ENCODE data around the gene ADAMTS13.
"Not testable (repeated sequence)": the region's sequence is repeated elsewhere in the genome, so short reads cannot be mapped to it uniquely, and the experiment has no call there.

ADAMTS13 gene

GRCh38 chr9:133421615-133422542 lies at the start of gene ADAMTS13:
Gene ADAMTS13, plus strand, starts transcription at chr9:133422367. Its CDS starts 77 bp downstream, at chr9:133422444.
- no peak for DNase-seq

- DNase-seq = no peak
Measured at GRCh38 chr9:133374612-133375115, 47.5 kb upstream of the ADAMTS13 start.

- peak; percentile 61 for DNase-seq
Measured at GRCh38 chr9:133375116-133375723, 46.9 kb upstream of the ADAMTS13 start.

- peak; percentile 97 for DNase-seq
Measured at GRCh38 chr9:133375724-133376654, 46.2 kb upstream of the ADAMTS13 start, which contains the start of the genes STKLD1 and SURF4. Gene STKLD1, plus strand, starts transcription at chr9:133376366. Its CDS starts 108 bp downstream, at chr9:133376474. Gene SURF4, minus strand, starts transcription at chr9:133376060. Its CDS starts 91 bp downstream, at chr9:133375969.

- DNase-seq = not testable (repeated sequence)
Measured at GRCh38 chr9:133377280-133377679, 44.9 kb upstream of the ADAMTS13 start.

GRCh38 chr9:133377721-133378216 lies 44.4 kb upstream of the ADAMTS13 start:
- DNase-seq = no peak

- DNase-seq = no peak
Measured at GRCh38 chr9:133378408-133378962, 43.7 kb upstream of the ADAMTS13 start.

GRCh38 chr9:133379153-133380086 lies 42.7 kb upstream of the ADAMTS13 start:
- no peak for DNase-seq

- DNase-seq = no peak
Measured at GRCh38 chr9:133380734-133381133, 41.4 kb upstream of the ADAMTS13 start.

GRCh38 chr9:133382507-133383141 lies 39.5 kb upstream of the ADAMTS13 start:
- DNase-seq = no peak

- no peak for DNase-seq
Measured at GRCh38 chr9:133383438-133383837, 38.7 kb upstream of the ADAMTS13 start.

- no peak for DNase-seq
Measured at GRCh38 chr9:133384736-133385321, 37.3 kb upstream of the ADAMTS13 start.

GRCh38 chr9:133385452-133385851 lies 36.7 kb upstream of the ADAMTS13 start:
- no peak for DNase-seq

- DNase-seq = no peak
Measured at GRCh38 chr9:133386338-133386737, 35.8 kb upstream of the ADAMTS13 start.

GRCh38 chr9:133387680-133388079 lies 34.5 kb upstream of the ADAMTS13 start:
- DNase-seq = no peak

GRCh38 chr9:133389025-133389557 lies 33.1 kb upstream of the ADAMTS13 start:
- no peak for DNase-seq

- no peak for DNase-seq
Measured at GRCh38 chr9:133389562-133389961, 32.6 kb upstream of the ADAMTS13 start.

- no peak for DNase-seq
Measured at GRCh38 chr9:133390713-133391112, 31.5 kb upstream of the ADAMTS13 start.

GRCh38 chr9:133391449-133391848 lies 30.7 kb upstream of the ADAMTS13 start:
- not testable (repeated sequence) for DNase-seq

- DNase-seq = not testable (repeated sequence)
Measured at GRCh38 chr9:133392308-133392707, 29.9 kb upstream of the ADAMTS13 start.

Measured in right forelimb (tissue), 1 donor.